ENCODE results near the gene DPP6. TPM values are rescaled to one million over a fixed set of nuclear protein-coding genes. Genes with fewer than 3 reads are reported as not detected.

The DPP6 gene
- total and polyA plus RNA-seq, 2 of the 8 experiments (the other 6 are each of a cell fraction or from before 2014, with no cell fraction given) = 4.7 to 6.8 TPM

- Histone ChIP-seq H3K27me3 (replicated peaks in 1 of 4; ENCODE audit: control insufficient read depth in 3 of 4, extremely low read depth in 1 of 4, insufficient read depth in 3 of 4, low read length in 3 of 4) (no peaks in the 10 kb centered on the region), H2BK12ac (ENCODE audit: low read depth, low read length) (no peak overlapping the region), H3K4me2 (ENCODE audit: insufficient read depth in 1 of 2, low read depth in 2 of 2, low read length in 2 of 2) (no peak overlapping the region), H3K18ac (ENCODE audit: extremely low read depth, low read length) (no peak overlapping the region), H3K79me1 (ENCODE audit: low read depth, low read length) (0 out of 2 replicates have a peak, but pooled peaks cover 3% of the 10 kb centered on the region), H2BK20ac (ENCODE audit: low read length) (no peak overlapping the region), H4K91ac (replicated peaks; ENCODE audit: insufficient read length, low read length) (no peak overlapping the region), H3K79me2 (ENCODE audit: control insufficient read depth in 1 of 2, insufficient read depth in 2 of 2, low read length in 2 of 2) (no peaks in the 10 kb centered on the region), H2BK15ac (ENCODE audit: low read length) (no peak overlapping the region), H3K23me2 (ENCODE audit: low read depth, low read length) (0 out of 2 replicates have a peak, but pooled peaks cover 4% of the 10 kb centered on the region), H4K20me1 (replicated peaks in 1 of 2; ENCODE audit: control insufficient read depth in 1 of 2, insufficient read depth in 2 of 2, low read length in 2 of 2) (peaks cover 0 to 5% of the 10 kb centered on the region in 2 experiments), H4K8ac (ENCODE audit: extremely low read depth, insufficient read depth, low read length) (no peak overlapping the region; the same call in 1 of the 2 replicates), H3K36me3 (ENCODE audit: control insufficient read depth in 2 of 4, insufficient read depth in 4 of 4, low read length in 3 of 4) (no peaks in the 10 kb centered on the region), H3K23ac (ENCODE audit: insufficient read length) (no peak overlapping the region), H3K4me3 (ENCODE audit: extremely low read depth in 1 of 4, insufficient read depth in 2 of 4, low read depth in 3 of 4, low read length in 4 of 4) (no peak overlapping the region), H3K14ac (ENCODE audit: insufficient read length) (no peak overlapping the region), H3K9ac (replicated peaks in 1 of 4; ENCODE audit: extremely low read depth in 1 of 4, low read depth in 3 of 4, low read length in 3 of 4) (no peak overlapping the region), H3K27ac (ENCODE audit: low read depth, low read length) (no peak overlapping the region), H4K5ac (ENCODE audit: insufficient read length, low read depth, low read length) (no peak overlapping the region), H2AFZ (ENCODE audit: low read length) (no peak overlapping the region), H3K4ac (replicated peaks; ENCODE audit: insufficient read length, low read depth, low read length) (no peak overlapping the region), H3K9me3 (ENCODE audit: insufficient read depth in 2 of 2, low read depth in 1 of 2, low read length in 1 of 2) (no peaks in the 10 kb centered on the region), H2BK5ac (ENCODE audit: low read depth, low read length) (no peak overlapping the region), H2BK120ac (replicated peaks; ENCODE audit: low read depth, low read length) (no peak overlapping the region), H3K56ac (replicated peaks; ENCODE audit: insufficient read length, low read depth, low read length) (no peak overlapping the region), H3K4me1 (replicated peaks in 1 of 4; ENCODE audit: control insufficient read depth in 3 of 4, insufficient read depth in 4 of 4, low read length in 3 of 4) (no peaks in the 10 kb centered on the region), H2AK5ac (ENCODE audit: low read depth, low read length) (no peak overlapping the region)
- no peak for FAIRE-seq
- WGBS, 2 experiments (ENCODE audit: extremely low coverage in 1 of 2, insufficient coverage in 1 of 2, insufficient read length in 1 of 2, insufficient replicate concordance in 2 of 2, low coverage in 1 of 2, low lambda C conversion rate in 2 of 2, missing lambda C conversion rate in 1 of 2) = 88% methylated on average over 9 of the region's 9 CpGs; no CpG with 5 or more reads in 1 of the 2 experiments
- POLR2A ChIA-PET (ENCODE audit: partially characterized antibody) = no interaction called here
- no peak for DNase-seq (ENCODE audit: low read depth in 1 of 2, low spot score in 2 of 2)
- CTCF ChIA-PET (ENCODE audit: partially characterized antibody) = interaction anchor here (0.7 to 0.9 kb wide), 4 partner anchors 13 to 37 kb away, joined by 3 read pairs; no protein-coding TSS in a partner anchor
- TF ChIP-seq SIRT6 (IDR thresholded peaks at IDR 0.05; ENCODE audit: low read length) = no peak
- TF ChIP-seq RFX5 (IDR thresholded peaks at IDR 0.05; ENCODE audit: borderline replicate concordance, low read depth, low read length) = no peak
- TF ChIP-seq RAD21 (IDR thresholded peaks at IDR 0.05 in 1 of 2, conservative IDR thresholded peaks at IDR 0.05 in 1 of 2; ENCODE audit: low read depth in 2 of 2, low read length in 2 of 2) = no peak
- no peak for TF ChIP-seq POLR2AphosphoS5 (IDR thresholded peaks at IDR 0.05; ENCODE audit: low read depth, low read length)
- no peak for TF ChIP-seq SP1 (IDR thresholded peaks at IDR 0.05; ENCODE audit: low read depth, low read length)
- no peak for TF ChIP-seq MAFK (IDR thresholded peaks at IDR 0.05; ENCODE audit: low read depth, low read length)
- no peak for TF ChIP-seq RXRA (IDR thresholded peaks at IDR 0.05; ENCODE audit: insufficient read depth, low read depth, low read length)
Measured at GRCh38 chr7:154877031-154877430, 824.8 kb downstream of the DPP6 start.
